ENCODE measurements around the gene MCTP1. TPM values are rescaled to one million over a fixed set of nuclear protein-coding genes. Genes with fewer than 3 reads are reported as not detected.

Gene MCTP1
- total RNA-seq, 2 donors from 2014 or later = 3.3 to 5.0 TPM

DNA sequence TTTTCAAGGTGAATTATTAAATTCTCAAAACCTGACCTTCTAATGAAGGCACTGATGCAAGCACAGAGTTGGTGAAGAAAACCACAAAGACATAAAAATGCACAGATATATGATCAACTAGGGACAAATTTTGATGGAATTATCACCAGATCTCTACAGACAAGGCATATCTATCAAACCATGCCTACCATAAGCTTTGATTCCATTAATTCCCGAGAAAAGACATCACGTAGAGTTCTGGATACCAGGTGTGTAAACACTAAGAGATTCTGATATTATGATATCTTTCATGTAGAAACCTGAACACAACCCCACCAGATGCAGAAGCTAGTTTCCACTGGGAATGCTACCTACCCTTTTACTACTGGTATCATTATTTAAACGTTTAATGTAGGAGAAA, 525.9 kb downstream of the MCTP1 start:
- Histone ChIP-seq H3K27ac (no peak overlapping the region), H3K4me1 (replicated peaks) (no peaks in the 10 kb centered on the region), H3K4me3 (no peak overlapping the region), H3K36me3 (no peaks in the 10 kb centered on the region), H3K27me3 (replicated peaks; ENCODE audit: insufficient read depth) (no peaks in the 10 kb centered on the region), H3K9me3 (no peaks in the 10 kb centered on the region)
- no peak for DNase-seq (ENCODE audit: low spot score)
- TF ChIP-seq POLR2AphosphoS5 (IDR thresholded peaks at IDR 0.05) (no peak), POLR2A (IDR thresholded peaks at IDR 0.05) (no peak)
- TF ChIP-seq, protein P1, sequence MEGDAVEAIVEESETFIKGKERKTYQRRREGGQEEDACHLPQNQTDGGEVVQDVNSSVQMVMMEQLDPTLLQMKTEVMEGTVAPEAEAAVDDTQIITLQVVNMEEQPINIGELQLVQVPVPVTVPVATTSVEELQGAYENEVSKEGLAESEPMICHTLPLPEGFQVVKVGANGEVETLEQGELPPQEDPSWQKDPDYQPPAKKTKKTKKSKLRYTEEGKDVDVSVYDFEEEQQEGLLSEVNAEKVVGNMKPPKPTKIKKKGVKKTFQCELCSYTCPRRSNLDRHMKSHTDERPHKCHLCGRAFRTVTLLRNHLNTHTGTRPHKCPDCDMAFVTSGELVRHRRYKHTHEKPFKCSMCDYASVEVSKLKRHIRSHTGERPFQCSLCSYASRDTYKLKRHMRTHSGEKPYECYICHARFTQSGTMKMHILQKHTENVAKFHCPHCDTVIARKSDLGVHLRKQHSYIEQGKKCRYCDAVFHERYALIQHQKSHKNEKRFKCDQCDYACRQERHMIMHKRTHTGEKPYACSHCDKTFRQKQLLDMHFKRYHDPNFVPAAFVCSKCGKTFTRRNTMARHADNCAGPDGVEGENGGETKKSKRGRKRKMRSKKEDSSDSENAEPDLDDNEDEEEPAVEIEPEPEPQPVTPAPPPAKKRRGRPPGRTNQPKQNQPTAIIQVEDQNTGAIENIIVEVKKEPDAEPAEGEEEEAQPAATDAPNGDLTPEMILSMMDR (IDR thresholded peaks at IDR 0.05) = no peak
- 49% methylated on average over 3 of the region's 3 CpGs for WGBS
- intact Hi-C loops (cut with DNase I) = no loop called here

DNA sequence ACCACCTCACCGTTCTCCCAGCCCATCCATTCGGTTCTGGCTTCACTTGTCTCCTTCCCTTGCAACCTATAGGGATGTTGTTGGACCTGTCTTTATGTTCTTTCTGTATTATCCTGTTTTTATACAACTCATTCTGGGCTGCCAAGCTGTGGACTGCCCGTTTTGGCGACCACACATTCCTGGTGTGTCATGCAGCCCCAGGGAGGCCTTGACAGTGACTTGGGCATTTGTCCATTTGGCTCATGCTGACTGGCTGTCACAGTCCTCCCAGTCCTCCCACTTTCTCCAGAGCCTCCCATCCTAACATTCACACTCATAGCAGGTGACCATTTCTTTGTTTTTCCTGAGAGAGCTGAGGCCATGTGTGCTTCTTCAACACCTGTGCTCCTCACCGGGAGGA, 530.1 kb downstream of the MCTP1 start:
- intact Hi-C loops (cut with DNase I) = no loop called here
- DNase-seq (ENCODE audit: low spot score) = no peak
- no peak overlapping the region for H3K4me3 ChIP-seq
- no peaks in the 10 kb centered on the region for H3K4me1 ChIP-seq (replicated peaks)
- no peaks in the 10 kb centered on the region for H3K27me3 ChIP-seq (replicated peaks; ENCODE audit: insufficient read depth)
- WGBS = 76% methylated on average over 5 of the region's 5 CpGs
- no peaks in the 10 kb centered on the region for H3K9me3 ChIP-seq
- TF ChIP-seq POLR2AphosphoS5 (IDR thresholded peaks at IDR 0.05) = no peak
- no peak for TF ChIP-seq POLR2A (IDR thresholded peaks at IDR 0.05)
- TF ChIP-seq, protein P1 (IDR thresholded peaks at IDR 0.05) = no peak
- H3K27ac ChIP-seq = no peak overlapping the region
- no peaks in the 10 kb centered on the region for H3K36me3 ChIP-seq

DNA sequence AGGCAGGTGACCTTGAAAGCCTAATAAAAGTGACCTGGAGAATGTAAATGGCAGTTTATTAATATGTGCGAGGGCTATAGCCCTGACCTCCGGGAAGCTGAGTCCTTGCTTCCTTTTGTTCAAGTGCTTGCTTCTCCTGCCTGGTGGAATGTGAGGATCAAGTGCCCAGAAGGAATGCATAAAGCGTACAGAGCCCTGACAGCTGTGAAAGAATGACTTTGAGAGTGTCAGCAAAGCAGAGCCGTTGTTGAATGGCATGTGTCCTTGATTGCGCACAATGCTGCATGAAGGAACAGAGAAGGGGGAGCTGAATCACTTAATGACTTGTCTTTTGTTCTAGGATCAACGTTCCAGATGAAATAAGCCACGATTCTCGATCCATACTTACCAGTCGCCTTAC, 533.4 kb downstream of the MCTP1 start:
- 67% methylated on average over 9 of the region's 9 CpGs for WGBS
- Histone ChIP-seq H3K36me3 (no peaks in the 10 kb centered on the region), H3K4me1 (replicated peaks) (no peaks in the 10 kb centered on the region), H3K27me3 (replicated peaks; ENCODE audit: insufficient read depth) (no peaks in the 10 kb centered on the region), H3K27ac (no peak overlapping the region), H3K4me3 (no peak overlapping the region), H3K9me3 (no peaks in the 10 kb centered on the region)
- intact Hi-C loops (cut with DNase I) = no loop called here
- DNase-seq (ENCODE audit: low spot score) = no peak
- TF ChIP-seq POLR2AphosphoS5 (IDR thresholded peaks at IDR 0.05) (no peak), POLR2A (IDR thresholded peaks at IDR 0.05) (no peak)
- TF ChIP-seq, protein P1 (IDR thresholded peaks at IDR 0.05) = no peak

DNA sequence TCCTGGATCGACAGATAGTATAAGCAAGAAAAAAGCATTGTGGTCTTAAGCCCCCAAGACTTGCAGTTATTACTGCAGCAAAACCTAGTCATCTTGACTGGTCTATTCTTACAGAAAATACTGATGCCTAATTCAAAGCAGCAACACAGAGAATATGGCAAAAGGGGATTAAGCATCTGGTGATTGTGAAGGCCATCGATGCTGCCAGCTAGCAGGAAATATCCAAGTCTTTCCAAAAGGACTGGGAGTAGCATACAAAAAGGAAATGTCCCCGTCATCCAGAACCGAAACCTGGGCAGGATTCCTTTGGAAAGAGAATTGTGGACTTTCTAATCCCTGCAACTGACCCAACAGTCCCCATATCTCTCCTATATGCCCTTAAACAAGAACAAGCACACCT, 534.2 kb downstream of the MCTP1 start:
- no peaks in the 10 kb centered on the region for H3K27me3 ChIP-seq (replicated peaks; ENCODE audit: insufficient read depth)
- no peak overlapping the region for H3K27ac ChIP-seq
- 94% methylated on average over 4 of the region's 4 CpGs for WGBS
- H3K4me1 ChIP-seq (replicated peaks) = no peaks in the 10 kb centered on the region
- DNase-seq (ENCODE audit: low spot score) = no peak
- no peaks in the 10 kb centered on the region for H3K36me3 ChIP-seq
- intact Hi-C loops (cut with DNase I) = no loop called here
- TF ChIP-seq, protein P1 (IDR thresholded peaks at IDR 0.05) = no peak
- TF ChIP-seq POLR2AphosphoS5 (IDR thresholded peaks at IDR 0.05) (no peak), POLR2A (IDR thresholded peaks at IDR 0.05) (no peak)
- H3K9me3 ChIP-seq = no peaks in the 10 kb centered on the region
- H3K4me3 ChIP-seq = no peak overlapping the region

DNA sequence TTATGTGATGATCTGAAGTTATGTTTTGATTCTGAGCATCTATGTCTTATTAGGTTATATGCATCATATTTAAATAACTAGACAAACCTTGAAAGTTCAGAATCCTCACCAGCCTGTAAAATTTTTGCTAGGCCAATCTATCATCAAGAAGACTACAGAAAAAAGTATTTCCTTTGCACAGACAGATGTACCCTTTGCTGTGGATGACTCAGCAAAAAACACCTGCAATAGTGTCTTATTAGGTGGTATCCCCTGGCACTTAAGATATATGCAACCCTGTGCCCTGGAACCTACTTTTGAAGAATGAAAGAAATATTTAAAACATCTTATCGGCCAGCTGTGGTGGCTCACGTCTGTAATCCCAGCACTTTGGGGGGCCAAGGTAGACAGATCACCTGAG, 535.9 kb downstream of the MCTP1 start:
- WGBS = 84% methylated on average over 2 of the region's 2 CpGs
- intact Hi-C loops (cut with DNase I) = no loop called here
- no peak overlapping the region for H3K4me3 ChIP-seq
- no peaks in the 10 kb centered on the region for H3K4me1 ChIP-seq (replicated peaks)
- no peaks in the 10 kb centered on the region for H3K9me3 ChIP-seq
- DNase-seq (ENCODE audit: low spot score) = no peak
- TF ChIP-seq POLR2A (IDR thresholded peaks at IDR 0.05) (no peak), POLR2AphosphoS5 (IDR thresholded peaks at IDR 0.05) (no peak)
- TF ChIP-seq, protein P1 (IDR thresholded peaks at IDR 0.05) = no peak
- no peaks in the 10 kb centered on the region for H3K27me3 ChIP-seq (replicated peaks; ENCODE audit: insufficient read depth)
- no peaks in the 10 kb centered on the region for H3K36me3 ChIP-seq
- H3K27ac ChIP-seq = no peak overlapping the region
